Activated CD4-positive, alpha-beta T cell treated with anti-CD3 and anti-CD28 coated beads, Interleukin-2, amount 50 U/mL, for 48 hours (primary cell): ENCODE data around the gene SF3A2.

ENCODE experiments used
- DNase-seq, 2 experiments: peaks; one replicate each; pipeline ENCODE4 v3.0.0-alpha.2; 2020

SF3A2 gene

GRCh38 chr19:2227415-2228156 lies 9.0 kb upstream of the SF3A2 start:
- no peak for DNase-seq

DNA sequence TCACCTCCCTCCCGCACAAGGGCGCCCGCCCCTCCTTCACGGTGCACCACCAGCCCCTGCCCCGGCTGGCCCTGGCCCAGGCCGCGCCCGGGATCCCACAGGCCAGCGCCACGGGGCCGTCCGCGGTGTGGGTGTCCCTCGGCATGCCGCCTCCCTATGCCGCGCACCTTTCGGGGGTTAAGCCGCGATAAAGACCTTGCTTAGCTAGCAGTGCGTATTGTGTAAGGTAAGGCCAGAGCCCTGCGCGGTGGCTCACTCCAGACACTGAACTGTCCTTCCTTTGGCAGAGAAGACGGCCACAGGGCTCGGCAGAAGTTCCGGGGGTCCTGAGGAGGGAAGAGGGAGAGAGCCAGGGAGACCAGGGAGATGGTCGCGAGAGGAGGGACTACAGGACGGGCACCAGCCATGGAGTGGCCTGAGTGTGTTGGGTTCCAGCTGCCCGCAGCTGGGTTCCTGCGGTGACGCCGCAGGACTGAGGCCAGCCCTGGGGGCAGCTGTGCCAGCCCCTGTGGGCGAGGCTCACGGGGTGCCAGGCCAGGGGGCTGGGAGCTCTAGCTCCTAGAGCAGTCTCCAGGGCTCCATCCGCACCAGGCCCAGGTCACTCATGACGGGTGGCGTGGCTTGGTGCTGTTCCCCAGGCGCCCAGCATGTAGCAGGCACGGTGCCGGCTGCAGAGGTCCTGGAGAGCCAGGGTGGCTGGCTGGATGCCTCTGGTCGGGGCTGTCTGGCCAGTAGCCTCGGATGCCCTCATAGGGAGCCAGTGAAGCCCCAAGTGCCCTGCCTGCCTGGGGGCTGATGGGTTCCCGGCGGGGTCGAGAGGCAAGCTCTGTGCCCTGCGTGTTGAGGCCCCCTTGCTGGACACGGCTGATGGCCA lies 8.2 kb upstream of the SF3A2 start:
- no peak for DNase-seq

DNA sequence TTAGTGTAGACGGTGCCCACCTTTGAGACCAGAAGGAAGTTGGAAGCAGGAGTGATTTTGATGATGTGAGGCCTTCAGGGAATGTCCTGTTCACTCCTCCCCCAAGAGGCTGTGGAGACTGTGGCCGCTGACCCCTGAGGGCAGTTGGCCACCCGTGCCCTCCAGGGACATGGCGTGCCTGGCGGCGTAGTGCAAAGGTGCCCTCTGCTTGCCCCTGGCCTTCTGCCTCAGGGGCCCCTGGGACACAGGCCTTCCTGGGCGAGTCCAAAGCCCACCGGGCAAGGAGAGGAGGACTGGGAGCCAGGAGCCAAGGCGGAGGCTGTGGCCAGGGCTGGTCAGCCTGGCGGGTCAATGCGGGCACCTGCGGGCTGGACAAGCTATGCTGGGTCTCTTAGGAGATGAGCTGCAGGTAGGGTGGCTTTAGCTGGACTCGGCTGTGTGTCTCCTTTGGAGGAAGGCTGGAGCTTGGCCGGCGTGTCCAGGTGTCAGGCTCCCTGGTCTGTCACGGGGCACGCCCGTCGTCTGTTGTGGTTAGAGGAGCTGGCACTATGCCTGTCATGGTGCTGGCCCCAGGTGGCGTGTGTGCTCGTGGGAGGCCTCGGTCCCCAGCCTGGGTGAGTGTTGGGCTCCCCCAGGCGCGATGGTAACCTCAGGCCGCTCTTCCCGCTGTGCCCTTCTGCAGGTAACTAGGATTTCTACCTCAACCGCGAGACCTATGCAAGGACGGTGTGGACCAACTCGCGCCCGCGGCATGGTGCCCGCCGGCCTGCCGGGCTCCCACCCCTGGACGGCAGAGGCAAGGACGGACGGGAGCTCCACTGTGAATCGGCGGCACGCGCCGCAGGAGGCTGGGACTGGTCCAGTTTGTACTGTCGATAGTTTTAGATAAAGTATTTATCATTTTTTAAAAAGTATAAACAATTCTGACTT lies 7.3 kb upstream of the SF3A2 start:
- DNase-seq, result no peak

DNA sequence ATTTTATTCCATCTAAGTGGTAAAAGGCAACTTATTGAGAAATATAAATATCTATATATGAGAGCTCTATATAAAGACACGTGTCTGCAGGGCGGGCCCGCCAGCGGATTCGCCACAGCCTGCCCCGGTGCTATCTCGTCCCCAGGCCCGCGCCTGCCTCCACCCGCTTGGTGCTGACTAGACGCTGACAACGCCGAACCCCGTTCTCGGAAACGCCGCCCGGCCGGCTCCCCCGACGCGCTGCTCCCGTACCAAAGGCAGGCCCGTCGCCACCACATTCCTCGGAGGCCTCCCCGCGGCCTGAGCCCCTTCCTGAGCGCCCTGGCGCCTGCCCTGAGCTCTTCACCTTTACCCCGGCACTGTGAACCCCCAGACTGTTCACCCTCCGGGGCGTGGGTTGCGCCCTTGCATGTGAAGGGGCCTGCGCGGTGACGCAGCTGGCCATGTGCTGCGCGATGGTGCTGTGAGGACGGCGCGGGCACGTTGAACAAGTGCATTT lies 6.5 kb upstream of the SF3A2 start:
- DNase-seq, result no peak

GRCh38 chr19:2230807-2231533 lies 5.7 kb upstream of the SF3A2 start:
- DNase-seq, result no peak

GRCh38 chr19:2231621-2232221 lies 4.9 kb upstream of the SF3A2 start:
- peak; percentile 18 to 25 for DNase-seq

- DNase-seq, result no peak
Measured at GRCh38 chr19:2232286-2233151, 4.1 kb upstream of the SF3A2 start.

GRCh38 chr19:2233601-2234280 lies 2.9 kb upstream of the SF3A2 start:
- DNase-seq, result no peak

DNA sequence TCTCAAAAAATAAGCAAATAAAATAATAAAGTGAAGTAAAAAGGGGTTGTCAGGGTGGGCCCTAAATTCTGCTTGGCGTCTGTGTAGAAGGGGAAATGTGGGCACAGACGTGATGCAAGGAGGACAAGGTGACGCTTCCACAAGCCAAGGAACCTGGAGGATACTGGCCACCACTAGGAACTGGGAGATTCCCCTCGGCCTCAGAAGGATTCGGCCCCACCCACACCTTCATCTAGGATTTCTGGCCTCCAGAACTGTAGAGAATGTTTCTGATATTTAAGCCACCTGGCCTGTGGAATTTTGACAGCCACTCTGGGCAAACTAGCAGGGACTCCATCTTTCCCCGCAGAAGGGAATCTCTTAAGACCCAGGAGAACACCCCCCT lies 1.6 kb upstream of the SF3A2 start:
- DNase-seq, result no peak

- peak; percentile 18 to 19 for DNase-seq
Measured at GRCh38 chr19:2235381-2236063, 1.1 kb upstream of the SF3A2 start.

GRCh38 chr19:2236064-2236313 lies 635 bp upstream of the SF3A2 start:
- DNase-seq, result no peak

DNA sequence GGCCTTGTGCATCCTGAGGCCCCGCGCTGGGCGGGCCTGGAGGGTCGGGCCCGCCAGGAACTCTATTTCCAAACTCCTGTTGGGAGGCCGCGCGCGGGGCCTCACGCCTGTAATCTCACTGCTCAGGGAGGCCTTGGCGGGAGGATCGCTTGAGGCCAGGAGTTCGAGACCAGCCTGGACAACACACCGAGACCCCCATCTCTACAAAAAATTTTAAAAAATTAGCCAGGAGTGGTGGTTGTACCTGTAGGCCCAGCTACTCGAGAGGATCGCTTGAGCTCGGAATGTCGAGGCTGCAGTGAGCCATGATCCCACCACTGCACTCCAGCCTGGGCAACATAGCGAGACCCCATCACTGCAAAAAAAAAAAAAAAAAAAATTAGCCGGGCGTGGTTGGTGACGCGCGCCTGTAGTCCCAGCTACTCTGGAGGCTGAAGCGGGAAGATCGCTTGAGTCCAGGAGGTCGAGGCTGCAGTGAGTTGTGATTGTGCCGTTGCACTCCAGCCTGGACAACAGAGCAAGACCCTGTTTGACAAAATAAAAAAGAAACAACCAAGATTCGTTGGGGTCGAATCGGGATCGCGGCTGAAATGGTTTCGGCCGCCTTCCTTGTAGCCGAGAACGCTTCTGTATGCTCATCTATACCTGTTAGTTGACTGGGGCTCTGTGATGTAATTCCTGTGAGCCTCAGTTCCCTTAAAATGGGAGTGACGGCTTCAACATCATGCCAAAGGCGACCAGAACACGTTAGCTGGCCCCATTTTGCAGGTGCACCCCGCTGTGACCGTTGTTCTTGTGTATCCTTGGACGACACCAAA lies 636 bp downstream of the SF3A2 start:
- no peak for DNase-seq

- DNase-seq, result no peak
Measured at GRCh38 chr19:2237869-2238153, 1.2 kb downstream of the SF3A2 start.

GRCh38 chr19:2239173-2239572 lies 2.5 kb downstream of the SF3A2 start:
- no peak for DNase-seq

GRCh38 chr19:2239771-2240770 lies 3.4 kb downstream of the SF3A2 start:
- DNase-seq, result peak in 1 of 2 experiments; percentile 44

DNA sequence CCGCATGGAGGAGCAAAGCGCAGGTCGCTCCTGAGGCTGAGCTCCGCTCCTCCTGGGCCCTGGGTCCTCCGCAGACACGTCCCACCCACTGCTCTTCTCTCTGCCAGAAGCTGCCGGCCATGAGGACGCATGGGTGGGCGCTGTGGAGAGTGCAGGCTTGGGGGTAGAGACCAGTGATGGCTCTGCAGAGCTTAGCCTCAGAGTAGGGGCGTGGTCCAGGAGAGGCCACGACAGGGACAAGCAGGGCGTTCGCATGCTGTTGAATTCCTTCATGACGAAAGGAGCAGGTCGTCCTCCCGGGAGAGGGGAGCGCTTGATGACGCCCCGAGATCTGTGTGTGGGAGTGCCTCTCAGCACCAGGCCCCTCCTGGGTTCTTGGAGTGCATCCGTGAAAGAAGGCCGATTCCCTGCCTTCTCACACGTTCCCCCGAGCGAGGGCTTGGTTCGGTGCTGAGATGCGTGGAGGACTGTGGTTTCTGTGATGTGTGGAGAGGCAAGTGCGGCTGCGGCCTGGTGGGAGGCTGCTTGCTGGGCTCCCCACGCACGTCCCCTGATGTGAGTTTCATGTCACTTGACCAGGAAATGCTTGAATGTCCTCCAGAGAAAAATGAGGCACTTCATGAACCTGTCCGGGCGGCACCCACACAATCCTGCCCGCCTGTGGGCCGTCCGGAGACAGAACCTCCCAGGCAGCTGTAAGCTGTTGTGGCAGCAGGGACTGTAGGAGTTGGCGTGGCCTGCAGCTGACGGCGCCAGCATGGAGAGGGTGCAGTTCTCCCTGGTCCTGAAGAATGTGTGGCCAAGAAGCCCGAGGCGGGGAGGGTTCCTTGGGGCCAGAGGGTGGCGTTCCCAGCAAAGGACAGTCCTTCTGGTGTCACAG lies 4.5 kb downstream of the SF3A2 start:
- no peak for DNase-seq

DNA sequence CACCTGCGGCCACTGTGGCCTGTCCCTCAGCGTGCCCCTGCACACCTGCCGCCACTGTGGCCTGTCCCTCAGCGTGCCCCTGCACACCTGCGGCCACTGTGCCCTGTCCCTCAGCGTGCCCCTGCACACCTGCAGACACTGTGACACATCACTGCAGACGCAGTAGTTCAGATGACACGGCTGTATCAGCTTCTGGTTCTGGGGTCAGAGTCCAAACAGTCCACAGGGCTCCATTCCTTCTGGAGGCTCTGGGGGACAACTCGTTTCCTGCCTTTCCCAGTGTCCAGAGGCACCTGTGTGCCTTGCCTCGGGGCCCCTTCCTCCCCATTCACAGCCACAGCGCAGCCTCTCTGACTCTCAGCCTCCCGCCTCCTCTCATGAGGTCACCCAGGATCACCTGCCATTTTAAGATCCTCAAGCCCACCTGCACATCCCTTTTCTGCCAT lies 5.5 kb downstream of the SF3A2 start:
- DNase-seq, result no peak
